ENCODE data around the gene UFD1. TPM values are rescaled to one million over a fixed set of nuclear protein-coding genes. Genes with fewer than 3 reads are reported as not detected.

UFD1 gene
- total RNA-seq, 1 experiment from 2014 or later = 57.9 TPM

GRCh38 chr22:19480173-19480568 is 1.2 kb upstream of the UFD1 start:
- H3K36me3 Mint-ChIP-seq = peaks cover 26% of the 10 kb centered on the region
- TF ChIP-seq ZNF416 (CRISPR knock-in tag; IDR thresholded peaks at IDR 0.05) = no peak
- no peak for TF ChIP-seq PREB (CRISPR knock-in tag; IDR thresholded peaks at IDR 0.05; ENCODE audit: borderline replicate concordance)
- TF ChIP-seq STAT6 (CRISPR knock-in tag; conservative IDR thresholded peaks at IDR 0.05; ENCODE audit: low read depth) = no peak
- no peak for TF ChIP-seq SMAD3 (CRISPR knock-in tag; IDR thresholded peaks at IDR 0.05; ENCODE audit: borderline replicate concordance)
- no peak for TF ChIP-seq PRRX2 (CRISPR knock-in tag; IDR thresholded peaks at IDR 0.05)
- no peak for TF ChIP-seq ATF6 (CRISPR knock-in tag; IDR thresholded peaks at IDR 0.05)
- TF ChIP-seq ZNF317 (CRISPR knock-in tag; IDR thresholded peaks at IDR 0.05; ENCODE audit: borderline replicate concordance, low read depth) = no peak
- ChIA-PET POLR2A (interaction anchor here (0.6 to 1.0 kb wide), 5 partner anchors 21 to 182 kb away, joined by 3 to 5 read pairs (median 4); partner anchors contain the start of genes C22orf39 and HIRA), CTCF (interaction anchor here (0.7 to 2.9 kb wide), 12 partner anchors 14 to 336 kb away, joined by 3 to 18 read pairs (median 4); partner anchors contain the start of gene ESS2)
- peak overlapping the region; percentile 99 for H3K27ac Mint-ChIP-seq
- no peak for ATAC-seq
- peaks cover 23% of the 10 kb centered on the region for H3K4me1 Mint-ChIP-seq
- peak overlapping the region; percentile 96 for H3K4me3 Mint-ChIP-seq
- no peaks in the 10 kb centered on the region for H3K9me3 Mint-ChIP-seq
- DNase-seq (ENCODE audit: low spot score) = no peak
- H3K27me3 Mint-ChIP-seq (ENCODE audit: low read depth) = no peaks in the 10 kb centered on the region

- DNase-seq (ENCODE audit: low spot score) (peak; percentile 95), ATAC-seq (peak; percentile 96)
- H3K27ac Mint-ChIP-seq = peak within 1 kb of the TSS; percentile 99
- H3K36me3 Mint-ChIP-seq = peaks cover 20% of the 10 kb centered on the region
- peaks cover 23% of the 10 kb centered on the region for H3K4me1 Mint-ChIP-seq
- H3K9me3 Mint-ChIP-seq = no peaks in the 10 kb centered on the region
- POLR2A ChIA-PET = interaction anchor here (0.6 to 1.0 kb wide), 6 partner anchors 20 to 183 kb away, joined by 3 to 5 read pairs (median 4); partner anchors contain the start of genes C22orf39 and HIRA
- H3K4me3 Mint-ChIP-seq = peak within 1 kb of the TSS; percentile 96
- no peaks in the 10 kb centered on the region for H3K27me3 Mint-ChIP-seq (ENCODE audit: low read depth)
- CTCF ChIA-PET = interaction anchor here (0.6 to 2.9 kb wide), 14 partner anchors 14 to 335 kb away, joined by 3 to 18 read pairs (median 4); partner anchors contain the start of gene ESS2
- TF ChIP-seq KAT7 (CRISPR knock-in tag; IDR thresholded peaks at IDR 0.05; ENCODE audit: borderline replicate concordance) = no peak
- no peak for TF ChIP-seq ATF3 (CRISPR knock-in tag; conservative IDR thresholded peaks at IDR 0.05)
- TF ChIP-seq NFYB (CRISPR knock-in tag; conservative IDR thresholded peaks at IDR 0.05; ENCODE audit: low read depth) = peak; percentile 82
- no peak for TF ChIP-seq ZNF317 (CRISPR knock-in tag; IDR thresholded peaks at IDR 0.05; ENCODE audit: borderline replicate concordance, low read depth)
- peak; percentile 33; the same call in 1 of the 2 replicates for TF ChIP-seq SP1 (CRISPR knock-in tag; conservative IDR thresholded peaks at IDR 0.05)
- peak; percentile 59; the same call in 1 of the 2 replicates for TF ChIP-seq FOXK1 (CRISPR knock-in tag; IDR thresholded peaks at IDR 0.05)
- TF ChIP-seq MYBL2 (CRISPR knock-in tag; IDR thresholded peaks at IDR 0.05) = no peak
- no peak for TF ChIP-seq ZNF423 (CRISPR knock-in tag; IDR thresholded peaks at IDR 0.05)
- peak; percentile 48 for TF ChIP-seq E2F5 (CRISPR knock-in tag; IDR thresholded peaks at IDR 0.05)
- peak; percentile 65; the same call in 1 of the 2 replicates for TF ChIP-seq FOXP1 (CRISPR knock-in tag; IDR thresholded peaks at IDR 0.05; ENCODE audit: borderline replicate concordance)
- no peak for TF ChIP-seq ZMAT4 (CRISPR knock-in tag; IDR thresholded peaks at IDR 0.05)
- no peak for TF ChIP-seq CTCF (IDR thresholded peaks at IDR 0.05)
- peak; percentile 86; the same call in 1 of the 2 replicates for TF ChIP-seq E2F4 (CRISPR knock-in tag; IDR thresholded peaks at IDR 0.05; ENCODE audit: borderline replicate concordance, low read depth)
- TF ChIP-seq ZNF138 (CRISPR knock-in tag; conservative IDR thresholded peaks at IDR 0.05) = no peak
These were observed 571 bp upstream of the UFD1 start, which contains the start of gene CDC45 for GRCh38 chr22:19479355-19480172. TSS of gene CDC45 (plus strand) at chr22:19479920. CDS start at chr22:19479969, 49 bp downstream.
